Nephron progenitor cell (in vitro differentiated cells): Measurements from ENCODE around the gene AKAP10.
A peak's percentile ranks its signal among the peaks of the same experiment; 100 is the strongest.

Experiments
- DNase-seq: peaks from one replicate; pipeline ENCODE4 v3.0.0; 2021
- H3K27ac Mint-ChIP-seq: 2 replicates; pipeline ENCODE4 v1.8.0; 2021; ENCODE audit warnings: mild to moderate bottlenecking, moderate library complexity, mixed read lengths
- H3K27me3 Mint-ChIP-seq: 2 replicates; pipeline ENCODE4 v1.8.0; 2021; ENCODE audit warnings: mild to moderate bottlenecking, low read depth, mixed read lengths; ENCODE audit not compliant: poor library complexity
- H3K36me3 Mint-ChIP-seq: 2 replicates; pipeline ENCODE4 v1.8.0; 2021; ENCODE audit warnings: low read depth, mixed read lengths
- H3K4me1 Mint-ChIP-seq: 2 replicates; pipeline ENCODE4 v1.8.0; 2021; ENCODE audit warnings: mixed read lengths
- H3K4me3 Mint-ChIP-seq: 2 replicates; pipeline ENCODE4 v1.8.0; 2021; ENCODE audit warnings: mild to moderate bottlenecking, moderate library complexity, mixed read lengths
- H3K9me3 Mint-ChIP-seq: 2 replicates; pipeline ENCODE4 v1.8.0; 2021; ENCODE audit warnings: mild to moderate bottlenecking, moderate library complexity, mixed read lengths
- TF ChIP-seq, protein P1 (sequence below): fragments of 200-600 bp; sonication (generic); IDR thresholded peaks from 2 replicates; pipeline ENCODE4 v1.5.0; 2021; ENCODE audit warnings: antibody characterized with exemption

The AKAP10 gene

DNA sequence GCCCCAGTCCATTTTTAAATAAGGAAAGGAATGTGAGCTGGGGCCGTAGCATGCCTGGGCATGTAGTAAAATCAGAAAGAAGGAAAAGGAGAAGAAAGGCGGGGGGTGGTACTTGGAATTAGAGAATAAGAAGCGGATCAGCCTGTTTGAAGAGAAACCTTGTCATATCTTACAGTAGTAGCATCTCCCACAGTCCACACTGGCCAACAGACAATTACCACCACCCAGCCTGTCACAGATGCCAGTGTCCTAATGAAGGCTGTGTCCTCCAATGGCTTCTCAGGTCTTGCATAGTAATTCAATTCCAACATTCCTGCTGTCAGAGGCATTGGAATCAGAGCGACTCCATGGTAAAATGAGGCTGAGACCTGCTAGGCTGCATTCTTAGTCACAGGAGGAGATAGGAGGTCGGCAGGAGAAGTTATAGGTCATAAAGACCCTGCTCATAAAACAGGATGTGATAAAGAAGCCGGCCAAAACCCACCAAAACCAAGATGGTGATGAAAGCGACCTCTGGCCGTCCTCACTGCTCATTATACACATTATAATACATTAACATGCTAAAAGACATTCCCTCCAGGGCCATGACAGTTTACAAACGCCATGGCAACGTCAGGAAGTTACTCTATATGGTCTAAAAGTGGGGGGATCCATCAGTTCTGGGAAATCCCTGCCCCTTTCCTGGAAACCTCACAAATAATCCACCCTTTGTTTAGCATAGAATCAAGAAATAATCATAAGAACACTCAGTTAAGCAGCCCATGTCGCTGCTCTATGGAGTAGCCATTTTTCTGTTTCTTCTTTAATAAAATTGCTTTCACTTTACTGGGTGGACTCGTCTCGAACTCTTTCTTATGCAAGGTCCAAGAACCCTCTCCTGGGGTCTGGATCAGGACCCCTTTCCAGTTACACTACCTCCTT is 9.6 kb upstream of the AKAP10 start:
- Mint-ChIP-seq H3K36me3 (no peaks in the 10 kb centered on the region), H3K27me3 (peaks cover 34% of the 10 kb centered on the region), H3K27ac (no peak overlapping the region), H3K9me3 (no peaks in the 10 kb centered on the region), H3K4me1 (peaks cover 19% of the 10 kb centered on the region), H3K4me3 (no peak overlapping the region)
- no peak for DNase-seq
- TF ChIP-seq, protein P1, sequence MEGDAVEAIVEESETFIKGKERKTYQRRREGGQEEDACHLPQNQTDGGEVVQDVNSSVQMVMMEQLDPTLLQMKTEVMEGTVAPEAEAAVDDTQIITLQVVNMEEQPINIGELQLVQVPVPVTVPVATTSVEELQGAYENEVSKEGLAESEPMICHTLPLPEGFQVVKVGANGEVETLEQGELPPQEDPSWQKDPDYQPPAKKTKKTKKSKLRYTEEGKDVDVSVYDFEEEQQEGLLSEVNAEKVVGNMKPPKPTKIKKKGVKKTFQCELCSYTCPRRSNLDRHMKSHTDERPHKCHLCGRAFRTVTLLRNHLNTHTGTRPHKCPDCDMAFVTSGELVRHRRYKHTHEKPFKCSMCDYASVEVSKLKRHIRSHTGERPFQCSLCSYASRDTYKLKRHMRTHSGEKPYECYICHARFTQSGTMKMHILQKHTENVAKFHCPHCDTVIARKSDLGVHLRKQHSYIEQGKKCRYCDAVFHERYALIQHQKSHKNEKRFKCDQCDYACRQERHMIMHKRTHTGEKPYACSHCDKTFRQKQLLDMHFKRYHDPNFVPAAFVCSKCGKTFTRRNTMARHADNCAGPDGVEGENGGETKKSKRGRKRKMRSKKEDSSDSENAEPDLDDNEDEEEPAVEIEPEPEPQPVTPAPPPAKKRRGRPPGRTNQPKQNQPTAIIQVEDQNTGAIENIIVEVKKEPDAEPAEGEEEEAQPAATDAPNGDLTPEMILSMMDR, result no peak

DNA sequence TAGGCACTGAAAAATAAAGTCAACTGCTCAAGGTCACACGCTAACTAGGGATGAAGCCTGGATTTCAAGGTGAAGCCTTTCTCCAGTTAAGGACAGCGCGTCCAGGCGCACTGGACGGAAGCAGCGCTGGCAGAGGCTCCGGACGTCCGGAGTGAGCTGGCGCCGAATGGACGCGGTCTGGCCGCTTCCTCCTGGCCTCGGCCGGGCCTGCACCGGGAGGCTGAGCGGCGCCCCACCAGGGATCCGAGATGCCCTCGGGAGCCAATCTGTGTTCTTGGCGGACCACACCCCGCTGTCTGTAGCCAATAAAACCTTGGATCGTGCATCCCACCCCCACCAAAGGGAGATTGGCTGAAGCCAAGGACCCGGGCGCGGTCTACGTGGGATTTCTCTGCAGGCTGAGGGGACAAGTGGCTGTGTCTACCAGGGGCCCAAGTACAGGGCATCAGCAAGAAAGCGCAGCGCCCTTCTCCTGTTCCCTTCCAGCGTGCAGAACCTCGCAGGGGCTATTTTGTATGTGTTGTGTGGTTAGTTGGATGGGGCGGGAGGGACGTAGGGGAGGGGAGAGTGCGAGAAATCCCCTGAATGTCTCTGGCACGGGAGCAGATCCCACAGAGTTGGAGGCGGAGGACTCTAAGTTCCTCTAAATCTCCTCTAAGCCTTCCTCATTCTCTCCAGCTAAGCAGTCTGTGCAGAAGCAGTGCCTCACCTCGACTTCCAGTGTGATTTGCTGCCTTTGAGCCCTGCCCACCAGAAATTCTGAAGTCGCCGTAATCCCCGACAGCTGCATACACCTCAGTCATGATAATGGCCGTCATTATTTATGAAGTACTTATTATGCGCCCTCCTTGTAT is 2.5 kb upstream of the AKAP10 start:
- TF ChIP-seq, protein P1, result no peak
- no peak overlapping the region for H3K27ac Mint-ChIP-seq
- peaks cover 9% of the 10 kb centered on the region for H3K36me3 Mint-ChIP-seq
- H3K9me3 Mint-ChIP-seq, result peaks cover 10% of the 10 kb centered on the region
- peaks cover 11% of the 10 kb centered on the region for H3K27me3 Mint-ChIP-seq
- no peak for DNase-seq
- H3K4me3 Mint-ChIP-seq, result no peak overlapping the region
- peaks cover 28% of the 10 kb centered on the region for H3K4me1 Mint-ChIP-seq

DNA sequence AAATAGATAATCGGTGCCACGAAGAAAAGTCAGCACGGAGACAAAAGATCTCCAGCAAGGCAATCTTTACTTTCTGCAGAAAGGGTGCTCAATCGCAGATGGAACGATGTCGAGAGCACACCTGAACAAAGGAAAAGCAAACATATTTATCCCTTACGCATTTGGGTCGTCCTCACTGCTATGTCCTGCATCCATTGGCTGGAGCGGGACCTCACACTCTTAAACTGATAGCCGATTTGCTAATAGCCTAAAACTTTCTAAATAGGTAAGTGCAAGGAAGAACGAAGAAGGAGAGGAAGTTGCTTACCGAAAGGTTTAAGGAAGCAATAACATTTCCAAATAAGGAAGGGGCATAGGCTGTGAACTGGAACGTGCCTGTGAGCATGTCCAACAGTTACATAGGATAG is 1.2 kb upstream of the AKAP10 start:
- TF ChIP-seq, protein P1, result no peak
- Mint-ChIP-seq H3K27me3 (peaks cover 11% of the 10 kb centered on the region), H3K4me1 (peaks cover 28% of the 10 kb centered on the region), H3K4me3 (peak overlapping the region; percentile 92), H3K9me3 (peaks cover 10% of the 10 kb centered on the region), H3K27ac (no peak overlapping the region), H3K36me3 (peaks cover 22% of the 10 kb centered on the region)
- DNase-seq, result no peak

DNA sequence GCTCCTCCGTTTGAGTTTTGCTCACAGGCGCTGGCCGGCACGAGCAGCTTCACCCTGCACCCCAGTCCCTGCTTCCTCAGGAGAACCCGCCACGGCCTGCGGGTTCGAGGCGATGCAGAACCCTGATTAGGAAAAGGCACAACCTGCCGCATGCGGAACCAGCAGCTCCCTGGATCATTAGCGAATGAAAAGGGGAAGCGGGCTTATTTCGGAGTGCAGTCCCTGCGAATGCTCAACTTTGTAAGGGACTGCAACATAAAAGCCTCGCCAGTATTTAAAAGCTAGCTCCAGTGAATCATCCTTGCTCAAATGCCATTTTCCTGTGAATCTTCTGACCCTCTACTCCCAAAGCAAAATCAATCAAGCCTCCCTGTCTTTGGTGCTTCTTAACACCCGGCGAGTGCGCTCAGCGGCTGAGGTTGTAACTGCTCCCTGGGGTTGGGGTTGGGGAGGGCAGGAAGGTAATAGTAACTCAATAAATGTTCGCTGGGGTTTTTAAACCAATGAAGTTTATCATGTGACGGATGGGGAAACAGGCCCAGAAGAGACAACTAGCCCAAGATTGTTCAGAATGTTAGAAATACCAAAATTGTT is 678 bp upstream of the AKAP10 start:
- Mint-ChIP-seq H3K36me3 (peaks cover 27% of the 10 kb centered on the region), H3K9me3 (peaks cover 13% of the 10 kb centered on the region), H3K4me3 (peak overlapping the region; percentile 92), H3K4me1 (peaks cover 28% of the 10 kb centered on the region), H3K27ac (peak overlapping the region; percentile 81), H3K27me3 (peaks cover 11% of the 10 kb centered on the region)
- TF ChIP-seq, protein P1, result no peak
- no peak for DNase-seq

GRCh38 chr17:19975601-19976000 is 2.0 kb downstream of the AKAP10 start:
- DNase-seq, result no peak
- H3K27me3 Mint-ChIP-seq, result peaks cover 5% of the 10 kb centered on the region

More at GRCh38 chr17:19975601-19976000, 2.0 kb downstream of the AKAP10 start:
- peaks cover 28% of the 10 kb centered on the region for H3K4me1 Mint-ChIP-seq
- TF ChIP-seq, protein P1, result no peak
- no peak overlapping the region for H3K27ac Mint-ChIP-seq
- peaks cover 13% of the 10 kb centered on the region for H3K9me3 Mint-ChIP-seq
- H3K36me3 Mint-ChIP-seq, result peaks cover 52% of the 10 kb centered on the region
- peak overlapping the region; percentile 53 for H3K4me3 Mint-ChIP-seq
